K562 (cell line): Measurements from ENCODE around the gene PLPP7. TPM values are rescaled to one million over a fixed set of nuclear protein-coding genes. Genes with fewer than 3 reads are reported as not detected.
A peak's percentile ranks its signal among the peaks of the same experiment; 100 is the strongest.

ENCODE experiments used
- ATAC-seq: fragments of 200-7000 bp; cut with Tn5 transposase; 3 replicates; pipeline ENCODE4 v1.9.1; 2020; ENCODE audit warnings: moderate library complexity
- BruUV-seq: library from RNA; stranded (reverse); fragments of 400-500 nt; replicated peaks from 2 replicates; lab custom pipeline; 2021; lab: Mats Ljungman, UMichigan
- CTCF ChIA-PET: fragments of 300-600 bp; formaldehyde crosslinking; extraction: SDS; loops from one replicate; lab custom pipeline; 2021; ENCODE audit warnings: low intra/inter-chr PET ratio; lab: Yijun Ruan, JAX
- POLR2A ChIA-PET: fragments of 300-600, 350-650 bp; sonication (Branson Sonifier 250); formaldehyde crosslinking; extraction: SDS; loops from one replicate; lab custom pipeline; 2021; ENCODE audit warnings: antibody characterized with exemption, inconsistent platforms; lab: Yijun Ruan, JAX
- DNase-seq, 4 experiments: peaks; one replicate each; pipeline versions ENCODE4 v3.0.0 to v3.0.0-alpha.2; 2011 to 2018; ENCODE audit warnings: low spot score in 3 of 4, mixed read lengths in 3 of 4; ENCODE audit errors: extremely low read depth in 1 of 4
- FAIRE-seq: peaks from 2 replicates; lab custom pipeline; 2011; peaks lifted over from hg19 to GRCh38; lab: Jason Lieb, UNC
- H2AFZ ChIP-seq: 2 replicates; pipeline ENCODE4 v1.6.0; 2011; ENCODE audit warnings: low read depth, low read length, control low read depth, inconsistent platforms
- H3K27ac ChIP-seq: fragments of 200-600 bp; 3 replicates; pipeline ENCODE4 v1.8.0; 2011; ENCODE audit warnings: low read depth, mild to moderate bottlenecking, control low read depth, inconsistent platforms, low read length, moderate library complexity, mixed read lengths; ENCODE audit errors: extremely low read depth
- H3K27me3 ChIP-seq, 2 experiments: fragments of 300-600 bp in 1 of 2; 2 replicates in 1 of 2; 3 replicates in 1 of 2; pipeline versions ENCODE4 v1.6.0 to v1.8.0; 2011; ENCODE audit warnings: inconsistent platforms in 2 of 2, low read length in 2 of 2, mild to moderate bottlenecking in 1 of 2, mixed read lengths in 1 of 2, moderate library complexity in 1 of 2; ENCODE audit not compliant: control insufficient read depth in 2 of 2, insufficient read depth in 2 of 2
- H3K36me3 ChIP-seq: fragments of 300-600 bp; 3 replicates; pipeline ENCODE4 v1.8.0; 2011; ENCODE audit warnings: mild to moderate bottlenecking, low read length, inconsistent platforms; ENCODE audit not compliant: control insufficient read depth, insufficient read depth
- H3K4me1 ChIP-seq, 2 experiments: fragments of 200-600 bp in 1 of 2; replicated peaks in 1 of 2; 2 replicates in 1 of 2; 3 replicates in 1 of 2; pipeline versions ENCODE4 v1.5.1 to v1.8.0; 2011; ENCODE audit warnings: inconsistent platforms in 2 of 2, low read length in 2 of 2, mild to moderate bottlenecking in 1 of 2, mixed read lengths in 1 of 2, moderate library complexity in 1 of 2; ENCODE audit not compliant: control insufficient read depth in 2 of 2, insufficient read depth in 2 of 2
- H3K4me2 ChIP-seq: 2 replicates; pipeline ENCODE4 v1.6.1; 2011; ENCODE audit warnings: low read length, control low read depth, inconsistent platforms, mixed read lengths; ENCODE audit not compliant: insufficient read depth
- H3K4me3 ChIP-seq: fragments of 200-600 bp; sonication (generic), shearing (Covaris generic); 2 replicates; pipeline ENCODE4 v1.5.1; 2016; ENCODE audit warnings: control low read depth, inconsistent platforms
- H3K79me2 ChIP-seq: fragments of 200-600 bp; 3 replicates; pipeline ENCODE4 v1.8.0; 2011; ENCODE audit warnings: low read length, inconsistent platforms; ENCODE audit not compliant: control insufficient read depth, insufficient read depth
- H3K9ac ChIP-seq, 2 experiments: 2 replicates each; pipeline versions ENCODE4 v1.6.0 to v1.6.1; 2011; ENCODE audit warnings: low read depth in 2 of 2, low read length in 2 of 2, control low read depth in 1 of 2, inconsistent platforms in 1 of 2, mild to moderate bottlenecking in 1 of 2, mixed read lengths in 1 of 2; ENCODE audit not compliant: insufficient read depth in 1 of 2
- H3K9me1 ChIP-seq: one replicate; pipeline ENCODE4 v1.6.0; 2011; ENCODE audit warnings: inconsistent platforms, mild to moderate bottlenecking, low read length, moderate library complexity; ENCODE audit not compliant: control insufficient read depth, insufficient read depth
- H3K9me3 ChIP-seq: replicated peaks from 2 replicates; pipeline ENCODE4 v1.5.1; 2011; ENCODE audit warnings: low read depth, low read length, inconsistent platforms; ENCODE audit not compliant: control insufficient read depth, insufficient read depth
- H4K20me1 ChIP-seq: replicated peaks from 2 replicates; pipeline ENCODE4 v1.6.1; 2011; ENCODE audit warnings: low read length, inconsistent platforms, mixed read lengths; ENCODE audit not compliant: control insufficient read depth, insufficient read depth
- CBFA2T3 ChIP-seq: fragments of 450-650 bp; IDR thresholded peaks from 2 replicates; pipeline ENCODE4 v1.6.1; 2017
- CBFB ChIP-seq: sonication (generic); formaldehyde crosslinking; IDR thresholded peaks from 2 replicates; pipeline ENCODE4 v1.4.0; 2020; ENCODE audit warnings: mild to moderate bottlenecking, missing genetic modification reagents
- HMBOX1 ChIP-seq: sonication (generic); IDR thresholded peaks from 2 replicates; pipeline ENCODE4 v1.6.1; 2016
- IRF1 ChIP-seq: sonication (generic); formaldehyde crosslinking; IDR thresholded peaks from 2 replicates; pipeline ENCODE4 v1.8.0; 2022; ENCODE audit warnings: missing genetic modification reagents, mild to moderate bottlenecking, borderline replicate concordance
- LARP7 ChIP-seq: fragments of 450-650 bp; IDR thresholded peaks from 2 replicates; pipeline ENCODE4 v1.6.1; 2016
- NFATC3 ChIP-seq: fragments of 450-650 bp; IDR thresholded peaks from 2 replicates; pipeline ENCODE4 v1.6.1; 2017; ENCODE audit warnings: mild to moderate bottlenecking
- SAP30 ChIP-seq: fragments of 200-600 bp; sonication (generic); IDR thresholded peaks from 2 replicates; pipeline ENCODE4 v1.6.1; 2012; ENCODE audit warnings: borderline replicate concordance, low read depth, mild to moderate bottlenecking, moderate library complexity, low read length, control low read depth, inconsistent platforms; ENCODE audit not compliant: insufficient read depth, poor library complexity, severe bottlenecking
- SIX5 ChIP-seq, 2 experiments: IDR thresholded peaks; 2 replicates each; pipeline ENCODE4 v1.6.1; 2011; ENCODE audit warnings: low read length in 2 of 2, borderline replicate concordance in 1 of 2, low read depth in 1 of 2, mild to moderate bottlenecking in 1 of 2, moderate library complexity in 1 of 2; ENCODE audit not compliant: insufficient read depth in 1 of 2
- TARDBP ChIP-seq: fragments of 450-650 bp; IDR thresholded peaks from 2 replicates; pipeline ENCODE4 v1.6.1; 2016
- TEAD2 ChIP-seq: fragments of 450-650 bp; IDR thresholded peaks from 2 replicates; pipeline ENCODE4 v1.6.1; 2016; ENCODE audit warnings: missing genetic modification characterization, control low read depth, missing compliant biosample characterization
- XRCC5 ChIP-seq: fragments of 200-400 bp; formaldehyde crosslinking; IDR thresholded peaks from 2 replicates; pipeline ENCODE4 v1.6.1; 2017; ENCODE audit warnings: low read depth, mild to moderate bottlenecking, low read length
- ZNF140 ChIP-seq: fragments of 250-450 bp; sonication (Bioruptor Pico); IDR thresholded peaks from 2 replicates; pipeline ENCODE4 v1.8.0; 2021; ENCODE audit warnings: moderate library complexity, mild to moderate bottlenecking, inconsistent platforms
- ZNF217 ChIP-seq: sonication (generic); formaldehyde crosslinking; IDR thresholded peaks from 2 replicates; pipeline ENCODE4 v1.8.0; 2022; ENCODE audit warnings: mild to moderate bottlenecking, missing genetic modification reagents
- ZNF384 ChIP-seq: IDR thresholded peaks from 2 replicates; pipeline ENCODE4 v1.6.1; 2012; ENCODE audit warnings: low read depth, low read length, improper control_type of control experiment
- WGBS: fragments of 100-300 bp; shearing (Covaris generic); methylation state at CpG from one replicate; pipeline ENCODE4 v1.1.6; 2016; ENCODE audit warnings: low coverage, mixed read lengths; ENCODE audit not compliant: insufficient coverage; ENCODE audit errors: missing lambda C conversion rate; 5-methylcytosine and 5-hydroxymethylcytosine counted together
- in situ Hi-C: fragments of 300-500 bp; cut with MboI; formaldehyde crosslinking; loops from 4 replicates; pipeline ENCODE4 v1.15.0; 2018; ENCODE audit warnings: inconsistent platforms, mixed read lengths
- intact Hi-C: fragments of 100-400 bp; cut with micrococcal nuclease; formaldehyde crosslinking; loops from 2 replicates; pipeline ENCODE4 v1.14.2; 2022
- polyA plus RNA-seq, 8 experiments: library from polyadenylated mRNA; depleted of rRNA in 4 of 8; stranded (reverse) in 5 of 8; unstranded in 3 of 8; fragments of >200 nt; fragmentation: Nextera tagmentation in 2 of 8; fragmentation: Illumina TruSeq in 1 of 8; extraction: Ambion mirVana in 2 of 8; extraction: Trizol in 1 of 8; gene quantifications; 2 replicates each; pipeline versions ENCODE4 v1.2.1 to v1.2.3, GENCODE V29; 2011 to 2014; ENCODE audit warnings: inconsistent platforms in 1 of 8, missing spikeins in 1 of 8
- total RNA-seq, 7 experiments: library from RNA; depleted of rRNA in 6 of 7; stranded (reverse); fragments of >200 nt in 6 of 7; fragmentation: Illumina TruSeq in 2 of 7; extraction: Trizol in 2 of 7; gene quantifications; 2 replicates each; pipeline versions ENCODE4 v1.2.1 to v1.2.3, GENCODE V29; 2011 to 2021; ENCODE audit warnings: low replicate concordance in 1 of 7
- TF ChIP-seq, protein P1 (sequence below), 2 experiments: IDR thresholded peaks; 2 replicates each; pipeline ENCODE4 v1.6.1; 2011; ENCODE audit warnings: borderline replicate concordance in 1 of 2, control low read depth in 1 of 2, low read depth in 1 of 2, low read length in 1 of 2, mild to moderate bottlenecking in 1 of 2, mixed read lengths in 1 of 2, moderate library complexity in 1 of 2; ENCODE audit not compliant: insufficient read depth in 1 of 2, insufficient read length in 1 of 2, poor library complexity in 1 of 2, severe bottlenecking in 1 of 2; ENCODE audit errors: extremely low read depth in 1 of 2
- TF ChIP-seq, protein P2 (sequence below): fragments of 450-650 bp; IDR thresholded peaks from 2 replicates; pipeline ENCODE4 v1.6.1; 2017; ENCODE audit warnings: mild to moderate bottlenecking, moderate library complexity

The PLPP7 gene
- total and polyA plus RNA-seq, 9 of the 15 experiments (the other 6 are each of a cell fraction or from before 2014, with no cell fraction given): 0.09 to 0.93 (median 0.18) TPM; not detected in 4

DNA sequence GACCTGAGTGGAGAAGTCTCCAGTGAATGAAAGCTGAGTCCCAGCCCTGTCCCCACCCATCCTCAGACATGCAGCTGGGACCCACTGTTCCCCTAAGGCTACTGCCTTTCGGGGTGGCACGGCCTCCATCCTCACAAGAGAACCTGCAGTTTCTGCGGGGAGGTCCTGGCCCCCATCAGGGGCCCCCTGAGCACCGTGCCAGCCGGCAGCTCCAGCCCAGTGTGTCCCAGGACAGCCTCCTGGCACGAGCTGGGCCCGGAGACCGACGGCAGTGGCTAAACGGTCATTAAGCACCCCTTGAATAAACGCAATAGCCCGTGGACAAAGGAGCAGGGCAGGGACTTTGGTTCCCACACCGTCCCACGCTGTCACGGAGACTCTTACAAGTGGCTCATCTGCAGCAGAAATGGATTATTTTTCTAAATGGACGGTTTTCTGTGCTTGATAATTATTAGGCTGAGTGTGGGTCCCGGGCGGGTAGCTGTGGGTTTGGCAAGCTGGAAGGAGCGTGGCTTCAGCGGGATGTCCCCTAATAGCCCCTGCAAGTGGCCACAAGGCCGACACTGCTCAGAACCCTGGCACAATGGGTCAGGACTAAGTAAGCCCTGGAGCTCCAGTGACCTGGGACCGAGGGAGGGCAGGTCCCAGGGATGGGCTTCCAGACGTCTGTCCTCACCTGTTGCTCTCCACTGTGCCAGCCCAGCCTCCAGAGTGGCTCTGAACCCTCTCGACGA lies 30.7 kb upstream of the PLPP7 start:
- TF ChIP-seq TARDBP (no peak), ZNF384 (no peak), HMBOX1 (no peak), SAP30 (no peak), CBFA2T3 (no peak), ZNF217 (CRISPR knock-in tag) (no peak), NFATC3 (no peak), SIX5 (IDR thresholded peaks at IDR 0.05; ENCODE audit: borderline replicate concordance in 1 of 2, insufficient read depth in 1 of 2, low read depth in 1 of 2, low read length in 2 of 2) (0 out of 4 replicates have a peak, but pooled peaks of 1 of the 2 experiments have one; percentile 7), IRF1 (CRISPR knock-in tag) (no peak), CBFB (CRISPR knock-in tag) (no peak), ZNF140 (CRISPR knock-in tag) (no peak), LARP7 (no peak), XRCC5 (no peak), TEAD2 (tag) (no peak)
- TF ChIP-seq, protein P1, sequence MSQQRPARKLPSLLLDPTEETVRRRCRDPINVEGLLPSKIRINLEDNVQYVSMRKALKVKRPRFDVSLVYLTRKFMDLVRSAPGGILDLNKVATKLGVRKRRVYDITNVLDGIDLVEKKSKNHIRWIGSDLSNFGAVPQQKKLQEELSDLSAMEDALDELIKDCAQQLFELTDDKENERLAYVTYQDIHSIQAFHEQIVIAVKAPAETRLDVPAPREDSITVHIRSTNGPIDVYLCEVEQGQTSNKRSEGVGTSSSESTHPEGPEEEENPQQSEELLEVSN (IDR thresholded peaks at IDR 0.05; ENCODE audit: borderline replicate concordance in 1 of 2, extremely low read depth in 1 of 2, insufficient read depth in 1 of 2, insufficient read length in 1 of 2, low read depth in 1 of 2, low read length in 1 of 2, poor library complexity in 1 of 2, severe bottlenecking in 1 of 2): peak in 1 of 2 experiments; percentile 6
- TF ChIP-seq, protein P2, sequence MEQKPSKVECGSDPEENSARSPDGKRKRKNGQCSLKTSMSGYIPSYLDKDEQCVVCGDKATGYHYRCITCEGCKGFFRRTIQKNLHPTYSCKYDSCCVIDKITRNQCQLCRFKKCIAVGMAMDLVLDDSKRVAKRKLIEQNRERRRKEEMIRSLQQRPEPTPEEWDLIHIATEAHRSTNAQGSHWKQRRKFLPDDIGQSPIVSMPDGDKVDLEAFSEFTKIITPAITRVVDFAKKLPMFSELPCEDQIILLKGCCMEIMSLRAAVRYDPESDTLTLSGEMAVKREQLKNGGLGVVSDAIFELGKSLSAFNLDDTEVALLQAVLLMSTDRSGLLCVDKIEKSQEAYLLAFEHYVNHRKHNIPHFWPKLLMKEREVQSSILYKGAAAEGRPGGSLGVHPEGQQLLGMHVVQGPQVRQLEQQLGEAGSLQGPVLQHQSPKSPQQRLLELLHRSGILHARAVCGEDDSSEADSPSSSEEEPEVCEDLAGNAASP: no peak
- ChIA-PET POLR2A (interaction anchor here (0.6 to 17.3 kb wide), 7 partner anchors 10 to 134 kb away, joined by 3 to 338 read pairs (median 6); partner anchors contain the start of genes FAM78A and NUP214), CTCF (no interaction called here)
- 0 out of 3 replicates have a peak, but pooled peaks have one; percentile 0 for ATAC-seq
- Histone ChIP-seq H3K4me3 (no peak overlapping the region), H3K79me2 (peaks cover 10% of the 10 kb centered on the region; the same call in 1 of the 3 replicates), H3K36me3 (peaks cover 57% of the 10 kb centered on the region), H3K4me2 (no peak overlapping the region), H2AFZ (no peak overlapping the region), H3K27me3 (peaks cover 0 to 9% of the 10 kb centered on the region in 2 experiments; a peak in 1 of 5 replicates), H3K4me1 (peaks cover 12 to 33% of the 10 kb centered on the region in 2 experiments), H3K9ac (peak overlapping the region in 1 of 2 experiments; percentile 52; a peak in 1 of 4 replicates), H3K9me1 (peaks cover 12% of the 10 kb centered on the region), H3K9me3 (no peaks in the 10 kb centered on the region), H3K27ac (no peak overlapping the region), H4K20me1 (peaks cover 7% of the 10 kb centered on the region; the same call in 1 of the 2 replicates)
- DNase-seq: peak in 2 of 4 experiments; percentile 20 to 53
- intact Hi-C loops: no loop called here
- in situ Hi-C loops: no loop called here
- WGBS: 63% methylated on average over 25 of the region's 25 CpGs
- BruUV-seq: no TSS peak
- FAIRE-seq: no peak
